GM23338 (cell line): ENCODE results near the gene NAALADL2. TPM values are rescaled to one million over a fixed set of nuclear protein-coding genes. Genes with fewer than 3 reads are reported as not detected.
A peak's percentile ranks its signal among the peaks of the same experiment; 100 is the strongest.

ENCODE experiments used
- ATAC-seq: fragments of 200-7000 bp; cut with Tn5 transposase; 3 replicates; pipeline ENCODE4 v1.9.1; 2020
- DNase-seq: peaks from one replicate; pipeline ENCODE4 v3.0.0-alpha.2; 2015; ENCODE audit warnings: low spot score
- H2AFZ ChIP-seq: fragments of 200-600 bp; sonication (generic); 2 replicates; pipeline ENCODE4 v1.8.0; 2016; ENCODE audit warnings: antibody characterized with exemption, mild to moderate bottlenecking, moderate library complexity
- H3F3A ChIP-seq: fragments of 200-600 bp; sonication (generic); replicated peaks from 2 replicates; pipeline ENCODE4 v1.8.0; 2017; ENCODE audit warnings: antibody characterized with exemption, mixed run types, low read depth
- H3K27ac ChIP-seq: fragments of 200-600 bp; sonication (generic); 2 replicates; pipeline ENCODE4 v1.6.1; 2016; ENCODE audit warnings: low read depth
- H3K27me3 ChIP-seq: fragments of 200-600 bp; sonication (generic); 2 replicates; pipeline ENCODE4 v1.8.0; 2016; ENCODE audit warnings: mild to moderate bottlenecking, mixed run types, moderate library complexity; ENCODE audit not compliant: insufficient read depth
- H3K36me3 ChIP-seq: fragments of 200-600 bp; sonication (generic); 2 replicates; pipeline ENCODE4 v1.8.0; 2016; ENCODE audit warnings: mild to moderate bottlenecking; ENCODE audit not compliant: insufficient read depth
- H3K4me1 ChIP-seq: fragments of 200-600 bp; sonication (generic); 2 replicates; pipeline ENCODE4 v1.8.0; 2016; ENCODE audit warnings: mild to moderate bottlenecking, moderate library complexity; ENCODE audit not compliant: insufficient read depth
- H3K4me2 ChIP-seq: fragments of 200-600 bp; sonication (generic); 2 replicates; pipeline ENCODE4 v1.7.1; 2017; ENCODE audit warnings: mixed run types
- H3K4me3 ChIP-seq: fragments of 200-600 bp; sonication (generic); 2 replicates; pipeline ENCODE4 v1.6.1; 2016; ENCODE audit warnings: mixed run types
- H3K79me2 ChIP-seq: fragments of 200-600 bp; sonication (generic); replicated peaks from 2 replicates; pipeline ENCODE4 v1.8.0; 2017; ENCODE audit warnings: mild to moderate bottlenecking; ENCODE audit not compliant: insufficient read depth
- H3K9me2 ChIP-seq: fragments of 200-600 bp; sonication (generic); 2 replicates; pipeline ENCODE4 v1.8.0; 2017; ENCODE audit not compliant: insufficient read depth
- H4K20me1 ChIP-seq: fragments of 200-600 bp; sonication (generic); replicated peaks from 2 replicates; pipeline ENCODE4 v1.8.0; 2017; ENCODE audit warnings: mild to moderate bottlenecking; ENCODE audit not compliant: insufficient read depth
- H3K27ac Mint-ChIP-seq: 2 replicates; pipeline ENCODE4 v1.8.0; 2020; ENCODE audit warnings: inconsistent platforms, mild to moderate bottlenecking, moderate library complexity, mixed read lengths
- H3K27me3 Mint-ChIP-seq: 3 replicates; pipeline ENCODE4 v1.8.0; 2022; ENCODE audit warnings: low read depth, mild to moderate bottlenecking, moderate library complexity, mixed read lengths, inconsistent platforms; ENCODE audit not compliant: insufficient read depth, poor library complexity
- H3K36me3 Mint-ChIP-seq: 3 replicates; pipeline ENCODE4 v1.8.0; 2021; ENCODE audit warnings: low read depth, mild to moderate bottlenecking, inconsistent platforms, moderate library complexity, mixed read lengths
- H3K4me1 Mint-ChIP-seq: 3 replicates; pipeline ENCODE4 v1.8.0; 2020; ENCODE audit warnings: mild to moderate bottlenecking, inconsistent platforms, mixed read lengths
- H3K4me3 Mint-ChIP-seq: 3 replicates; pipeline ENCODE4 v1.8.0; 2021; ENCODE audit warnings: moderate library complexity, mild to moderate bottlenecking, inconsistent platforms, mixed read lengths
- H3K9me3 Mint-ChIP-seq: 3 replicates; pipeline ENCODE4 v1.8.0; 2020; ENCODE audit warnings: moderate library complexity, mild to moderate bottlenecking, inconsistent platforms, mixed read lengths
- CREB1 ChIP-seq: fragments of 250-450 bp; sonication (Bioruptor Pico); IDR thresholded peaks from 2 replicates; pipeline ENCODE4 v1.5.0; 2020; ENCODE audit warnings: low read depth, mild to moderate bottlenecking, moderate library complexity
- CTCF ChIP-seq, 2 experiments: fragments of 200-600 bp in 1 of 2; sonication (generic) in 1 of 2; conservative IDR thresholded peaks; 2 replicates each; pipeline versions ENCODE4 v1.5.1 to v1.6.1; 2016 to 2017; ENCODE audit warnings: antibody characterized with exemption in 2 of 2, low read depth in 2 of 2, mild to moderate bottlenecking in 2 of 2, moderate library complexity in 1 of 2
- ETS1 ChIP-seq: IDR thresholded peaks from 2 replicates; pipeline ENCODE4 v1.6.1; 2016; ENCODE audit warnings: antibody characterized with exemption
- EZH2 ChIP-seq: fragments of 200-600 bp; sonication (generic); IDR thresholded peaks from one replicate; pipeline ENCODE4 v1.8.0; 2017; ENCODE audit warnings: antibody characterized with exemption, mild to moderate bottlenecking, low read depth; ENCODE audit not compliant: unreplicated experiment
- JUNB ChIP-seq: IDR thresholded peaks from one replicate; pipeline ENCODE4 v1.6.1; 2016; ENCODE audit warnings: antibody characterized with exemption; ENCODE audit not compliant: unreplicated experiment
- NANOG ChIP-seq: IDR thresholded peaks from 2 replicates; pipeline ENCODE4 v1.6.1; 2016; ENCODE audit warnings: antibody characterized with exemption, borderline replicate concordance
- POLR2AphosphoS5 ChIP-seq: IDR thresholded peaks from 2 replicates; pipeline ENCODE4 v1.6.1; 2016; ENCODE audit warnings: antibody characterized with exemption, low read depth
- STAT1 ChIP-seq: IDR thresholded peaks from one replicate; pipeline ENCODE4 v1.6.1; 2016; ENCODE audit warnings: antibody characterized with exemption; ENCODE audit not compliant: unreplicated experiment
- ZNF114 ChIP-seq: fragments of 250-450 bp; sonication (Bioruptor Pico); IDR thresholded peaks from 2 replicates; pipeline ENCODE4 v1.5.0; 2020; ENCODE audit warnings: mild to moderate bottlenecking, moderate library complexity
- ZNF331 ChIP-seq: fragments of 250-450 bp; sonication (Bioruptor Pico); IDR thresholded peaks from 2 replicates; pipeline ENCODE4 v1.5.0; 2020; ENCODE audit warnings: low read depth, mild to moderate bottlenecking, moderate library complexity
- ZNF462 ChIP-seq: fragments of 250-450 bp; sonication (Bioruptor Pico); IDR thresholded peaks from 2 replicates; pipeline ENCODE4 v1.5.0; 2020; ENCODE audit warnings: mild to moderate bottlenecking, moderate library complexity
- polyA plus RNA-seq: library from polyadenylated mRNA; unstranded; fragments of >200 nt; fragmentation: Nextera tagmentation; extraction: Ambion mirVana; gene quantifications from 2 replicates; pipeline ENCODE4 v1.2.1, GENCODE V29; 2016
- total RNA-seq: library from RNA; depleted of rRNA; stranded (reverse); fragments of >200 nt; shearing (Covaris generic); gene quantifications from 2 replicates; pipeline ENCODE4 v1.2.3, GENCODE V29; 2014

The NAALADL2 gene
- total and polyA plus RNA-seq, 2 experiments from 2014 or later = 1.6 to 2.6 TPM

GRCh38 chr3:174857301-174857700 is 1.8 kb upstream of the NAALADL2 start (continued):
- no peak for TF ChIP-seq CREB1 (CRISPR knock-in tag)
- no peak for TF ChIP-seq ZNF331 (CRISPR knock-in tag)
- no peak for TF ChIP-seq ETS1
- no peak for TF ChIP-seq JUNB
- TF ChIP-seq NANOG = no peak
- no peak for TF ChIP-seq EZH2
- no peak for TF ChIP-seq ZNF114 (CRISPR knock-in tag)
- no peak for TF ChIP-seq CTCF (conservative IDR thresholded peaks at IDR 0.05; ENCODE audit: low read depth in 2 of 2)

GRCh38 chr3:174858353-174858752 is 781 bp upstream of the NAALADL2 start:
- ATAC-seq (no peak), DNase-seq (no peak)
- no peaks in the 10 kb centered on the region for H4K20me1 ChIP-seq
- H3K4me2 ChIP-seq = no peak overlapping the region; the same call in 1 of the 2 replicates
- H3K36me3 ChIP-seq = no peaks in the 10 kb centered on the region
- H3K4me1 ChIP-seq = peaks cover 15% of the 10 kb centered on the region
- Mint-ChIP-seq H3K27me3 (no peaks in the 10 kb centered on the region), H3K9me3 (no peaks in the 10 kb centered on the region), H3K36me3 (no peaks in the 10 kb centered on the region), H3K4me1 (peaks cover 21% of the 10 kb centered on the region), H3K4me3 (no peak overlapping the region), H3K27ac (peak overlapping the region; percentile 85; the same call in 1 of the 2 replicates)
- H3K79me2 ChIP-seq = no peaks in the 10 kb centered on the region
- peak overlapping the region; percentile 18; the same call in 1 of the 2 replicates for H2AFZ ChIP-seq
- H3K27me3 ChIP-seq = no peaks in the 10 kb centered on the region
- no peak overlapping the region for H3K27ac ChIP-seq
- peaks cover 6% of the 10 kb centered on the region; the same call in 1 of the 2 replicates for H3K9me2 ChIP-seq
- no peak overlapping the region for H3K4me3 ChIP-seq
- H3F3A ChIP-seq = no peaks in the 10 kb centered on the region
- TF ChIP-seq POLR2AphosphoS5 = no peak
- TF ChIP-seq CREB1 (CRISPR knock-in tag) = no peak
- TF ChIP-seq JUNB = no peak
- no peak for TF ChIP-seq CTCF (conservative IDR thresholded peaks at IDR 0.05; ENCODE audit: low read depth in 2 of 2)
- TF ChIP-seq STAT1 = no peak
- TF ChIP-seq ETS1 = no peak
- TF ChIP-seq ZNF462 (CRISPR knock-in tag) = no peak
